NCI-H2196 treated with DMSO at 0.1 percent for 48 hours (cell line): ENCODE results near the gene GAL3ST2.
"Not testable (repeated sequence)": the region's sequence is repeated elsewhere in the genome, so short reads cannot be mapped to it uniquely, and the experiment has no call there.

Source experiments
- DNase-seq: peaks from one replicate; lab custom pipeline; 2025; ENCODE audit not compliant: unreplicated experiment; lab: John Stamatoyannopoulos, UW

GAL3ST2 gene

GRCh38 chr2:241746084-241746483 is 30.5 kb upstream of the GAL3ST2 start:
- DNase-seq, result no peak

- no peak for DNase-seq
Observed at GRCh38 chr2:241748468-241749256, 28.0 kb upstream of the GAL3ST2 start.

- DNase-seq, result no peak
Observed at GRCh38 chr2:241750076-241750840, 26.4 kb upstream of the GAL3ST2 start.

- DNase-seq, result no peak
Observed at GRCh38 chr2:241751152-241751551, 25.5 kb upstream of the GAL3ST2 start.

GRCh38 chr2:241751776-241752175 is 24.8 kb upstream of the GAL3ST2 start:
- no peak for DNase-seq

GRCh38 chr2:241752253-241752652 is 24.4 kb upstream of the GAL3ST2 start:
- no peak for DNase-seq

- no peak for DNase-seq
Observed at GRCh38 chr2:241752689-241753276, 23.8 kb upstream of the GAL3ST2 start.

GRCh38 chr2:241753493-241753892 is 23.1 kb upstream of the GAL3ST2 start:
- DNase-seq, result no peak

GRCh38 chr2:241754042-241754441 is 22.6 kb upstream of the GAL3ST2 start:
- no peak for DNase-seq

GRCh38 chr2:241755166-241755565 is 21.5 kb upstream of the GAL3ST2 start:
- no peak for DNase-seq

- no peak for DNase-seq
Observed at GRCh38 chr2:241755777-241756176, 20.8 kb upstream of the GAL3ST2 start.

- no peak for DNase-seq
Observed at GRCh38 chr2:241759067-241759807, 17.4 kb upstream of the GAL3ST2 start.

GRCh38 chr2:241759893-241760292 is 16.7 kb upstream of the GAL3ST2 start:
- not testable (repeated sequence) for DNase-seq

- DNase-seq, result no peak
Observed at GRCh38 chr2:241760301-241760771, 16.3 kb upstream of the GAL3ST2 start.

- DNase-seq, result peak; percentile 40
Observed at GRCh38 chr2:241762321-241762932, 14.2 kb upstream of the GAL3ST2 start.

- DNase-seq, result no peak
Observed at GRCh38 chr2:241762933-241763369, 13.7 kb upstream of the GAL3ST2 start.

- DNase-seq, result no peak
Observed at GRCh38 chr2:241763551-241764274, 12.9 kb upstream of the GAL3ST2 start.

GRCh38 chr2:241764275-241765241 is 12.1 kb upstream of the GAL3ST2 start:
- DNase-seq, result no peak
